GM12874 (cell line): ENCODE results near the gene TRIM44.

ENCODE experiments used
- TF ChIP-seq, protein P1 (sequence below): IDR thresholded peaks from 2 replicates; pipeline ENCODE4 v1.5.1; 2011; ENCODE audit warnings: low read depth, mild to moderate bottlenecking, control low read depth, low read length, moderate library complexity; ENCODE audit not compliant: insufficient read depth

The TRIM44 gene

DNA sequence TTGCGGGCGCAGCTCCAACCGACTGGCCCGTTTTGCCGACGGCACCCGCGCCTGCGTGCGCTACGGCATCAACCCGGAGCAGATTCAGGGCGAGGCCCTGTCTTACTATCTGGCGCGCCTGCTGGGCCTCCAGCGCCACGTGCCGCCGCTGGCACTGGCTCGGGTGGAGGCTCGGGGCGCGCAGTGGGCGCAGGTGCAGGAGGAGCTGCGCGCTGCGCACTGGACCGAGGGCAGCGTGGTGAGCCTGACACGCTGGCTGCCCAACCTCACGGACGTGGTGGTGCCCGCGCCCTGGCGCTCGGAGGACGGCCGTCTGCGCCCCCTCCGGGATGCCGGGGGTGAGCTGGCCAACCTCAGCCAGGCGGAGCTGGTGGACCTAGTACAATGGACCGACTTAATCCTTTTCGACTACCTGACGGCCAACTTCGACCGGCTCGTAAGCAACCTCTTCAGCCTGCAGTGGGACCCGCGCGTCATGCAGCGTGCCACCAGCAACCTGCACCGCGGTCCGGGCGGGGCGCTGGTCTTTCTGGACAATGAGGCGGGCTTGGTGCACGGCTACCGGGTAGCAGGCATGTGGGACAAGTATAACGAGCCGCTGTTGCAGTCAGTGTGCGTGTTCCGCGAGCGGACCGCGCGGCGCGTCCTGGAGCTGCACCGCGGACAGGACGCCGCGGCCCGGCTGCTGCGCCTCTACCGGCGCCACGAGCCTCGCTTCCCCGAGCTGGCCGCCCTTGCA is 43.3 kb upstream of the TRIM44 start:
- TF ChIP-seq, protein P1, sequence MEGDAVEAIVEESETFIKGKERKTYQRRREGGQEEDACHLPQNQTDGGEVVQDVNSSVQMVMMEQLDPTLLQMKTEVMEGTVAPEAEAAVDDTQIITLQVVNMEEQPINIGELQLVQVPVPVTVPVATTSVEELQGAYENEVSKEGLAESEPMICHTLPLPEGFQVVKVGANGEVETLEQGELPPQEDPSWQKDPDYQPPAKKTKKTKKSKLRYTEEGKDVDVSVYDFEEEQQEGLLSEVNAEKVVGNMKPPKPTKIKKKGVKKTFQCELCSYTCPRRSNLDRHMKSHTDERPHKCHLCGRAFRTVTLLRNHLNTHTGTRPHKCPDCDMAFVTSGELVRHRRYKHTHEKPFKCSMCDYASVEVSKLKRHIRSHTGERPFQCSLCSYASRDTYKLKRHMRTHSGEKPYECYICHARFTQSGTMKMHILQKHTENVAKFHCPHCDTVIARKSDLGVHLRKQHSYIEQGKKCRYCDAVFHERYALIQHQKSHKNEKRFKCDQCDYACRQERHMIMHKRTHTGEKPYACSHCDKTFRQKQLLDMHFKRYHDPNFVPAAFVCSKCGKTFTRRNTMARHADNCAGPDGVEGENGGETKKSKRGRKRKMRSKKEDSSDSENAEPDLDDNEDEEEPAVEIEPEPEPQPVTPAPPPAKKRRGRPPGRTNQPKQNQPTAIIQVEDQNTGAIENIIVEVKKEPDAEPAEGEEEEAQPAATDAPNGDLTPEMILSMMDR, result peak; percentile 21; the same call in 1 of the 2 replicates

DNA sequence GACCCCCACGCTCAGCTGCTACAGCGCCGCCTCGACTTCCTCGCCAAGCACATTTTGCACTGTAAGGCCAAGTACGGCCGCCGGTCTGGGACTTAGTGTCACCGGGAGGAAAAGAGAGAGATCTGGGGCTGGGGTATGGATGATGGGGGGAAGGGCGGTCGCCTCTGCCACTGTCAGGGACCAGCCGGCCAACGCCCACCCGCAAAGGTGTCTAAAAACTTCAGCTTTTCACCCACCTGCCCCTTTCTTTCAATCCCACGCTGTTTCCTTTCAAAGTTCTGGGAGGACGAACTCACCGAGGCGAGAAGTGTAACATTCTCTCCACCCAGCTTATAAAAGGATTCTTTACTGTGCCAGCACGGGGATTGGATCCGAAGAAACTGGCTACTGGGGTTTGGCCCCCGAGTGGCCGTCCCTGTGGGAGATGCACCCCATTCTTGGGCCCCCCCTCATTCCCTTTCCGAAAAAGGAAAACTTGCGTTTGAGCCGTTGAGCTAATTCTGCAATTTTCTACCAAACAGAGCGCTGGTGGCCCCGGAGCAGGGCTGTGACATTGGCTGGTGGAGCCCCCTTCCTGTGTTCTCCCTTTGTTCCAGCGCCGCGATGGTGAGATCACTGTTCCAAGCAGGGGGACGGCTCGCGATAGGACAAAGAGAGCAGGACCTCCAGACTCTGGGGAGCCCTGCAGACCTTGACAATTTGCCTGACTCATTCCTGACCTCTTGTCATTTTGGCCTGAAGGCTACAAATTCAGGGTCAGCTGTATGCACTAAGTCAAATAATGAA is 42.5 kb upstream of the TRIM44 start:
- TF ChIP-seq, protein P1, result no peak

DNA sequence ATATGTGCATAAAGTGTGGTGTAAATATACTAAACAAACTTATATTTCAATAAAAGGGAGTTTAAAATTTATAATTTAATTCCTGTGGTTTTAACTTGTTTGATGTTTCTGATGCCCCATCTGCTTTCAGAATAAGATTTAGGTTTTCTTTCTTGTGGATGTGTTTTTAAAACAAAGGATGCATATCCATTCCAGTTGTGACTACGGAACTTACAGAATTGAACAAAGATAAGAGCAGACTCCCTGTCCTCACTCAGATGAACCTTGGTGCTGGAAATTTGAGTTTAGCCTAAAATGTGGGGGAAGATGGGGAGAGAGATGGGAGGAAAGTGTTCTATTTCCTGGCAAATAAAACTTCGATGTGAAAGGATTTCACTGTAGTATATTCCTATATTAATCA is 41.8 kb upstream of the TRIM44 start:
- TF ChIP-seq, protein P1, result no peak

DNA sequence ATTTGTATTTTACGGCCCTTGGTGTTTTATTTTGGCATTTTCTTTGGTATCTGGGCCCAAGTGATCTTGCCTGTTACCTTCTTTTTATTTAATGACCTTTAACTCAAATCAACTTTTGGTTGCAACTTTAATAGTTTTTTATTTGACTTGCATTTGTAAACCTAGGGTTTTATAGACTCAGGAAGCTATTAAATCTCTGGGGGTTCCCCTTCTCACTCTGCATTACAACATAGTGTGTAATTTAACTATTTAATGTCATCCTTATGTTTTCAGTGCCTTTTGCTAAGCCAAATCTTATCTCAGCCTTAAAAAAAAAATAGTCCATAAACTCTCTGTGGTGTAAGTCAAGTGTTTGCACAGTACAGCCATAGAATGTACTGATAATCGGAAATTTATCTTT is 41.0 kb upstream of the TRIM44 start:
- TF ChIP-seq, protein P1, result no peak

DNA sequence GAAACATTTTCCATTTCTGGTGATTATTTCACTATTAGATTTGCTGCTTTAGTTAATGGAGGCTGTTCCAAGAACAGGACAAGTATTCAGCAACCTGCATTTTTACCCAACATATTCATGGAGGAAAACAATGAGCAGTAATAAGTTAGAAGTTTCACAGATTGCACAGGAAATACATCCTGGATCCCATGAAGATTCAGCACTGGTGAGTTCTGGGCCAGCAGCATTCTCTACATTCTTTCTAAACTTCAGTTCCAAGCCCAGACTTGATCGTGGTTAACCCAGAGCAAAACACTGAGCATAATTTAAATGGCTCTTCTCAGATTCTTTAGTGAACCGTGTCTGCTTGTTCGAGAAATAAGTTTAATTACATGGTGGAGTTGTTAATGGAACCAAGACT is 40.5 kb upstream of the TRIM44 start:
- TF ChIP-seq, protein P1, result no peak

DNA sequence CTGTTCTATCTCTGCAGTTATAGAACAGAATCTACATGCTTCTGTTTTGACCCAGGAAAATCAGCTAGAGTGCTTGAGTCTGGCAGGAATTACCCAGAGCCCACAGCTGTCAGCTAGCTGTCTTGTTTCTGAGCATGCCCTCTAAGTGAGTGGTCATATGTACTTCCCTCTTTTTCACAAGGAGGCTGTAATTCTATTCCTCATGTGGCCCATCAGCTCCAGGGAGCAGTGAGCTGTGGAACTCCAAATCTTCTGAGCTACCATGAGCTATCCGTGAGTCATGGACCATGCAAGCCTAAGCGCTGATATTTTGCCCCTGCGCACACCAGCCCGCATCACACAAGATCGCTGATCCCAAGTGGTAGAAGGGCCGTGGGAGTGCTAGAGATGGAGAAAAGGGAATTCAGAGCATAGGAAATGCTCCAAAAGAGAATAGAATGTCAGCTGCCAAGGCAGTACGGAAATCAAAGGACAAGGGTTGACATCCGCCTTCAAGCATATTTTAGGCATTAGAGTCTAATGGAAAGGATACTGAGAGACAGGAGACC is 38.9 kb upstream of the TRIM44 start:
- TF ChIP-seq, protein P1, result no peak

DNA sequence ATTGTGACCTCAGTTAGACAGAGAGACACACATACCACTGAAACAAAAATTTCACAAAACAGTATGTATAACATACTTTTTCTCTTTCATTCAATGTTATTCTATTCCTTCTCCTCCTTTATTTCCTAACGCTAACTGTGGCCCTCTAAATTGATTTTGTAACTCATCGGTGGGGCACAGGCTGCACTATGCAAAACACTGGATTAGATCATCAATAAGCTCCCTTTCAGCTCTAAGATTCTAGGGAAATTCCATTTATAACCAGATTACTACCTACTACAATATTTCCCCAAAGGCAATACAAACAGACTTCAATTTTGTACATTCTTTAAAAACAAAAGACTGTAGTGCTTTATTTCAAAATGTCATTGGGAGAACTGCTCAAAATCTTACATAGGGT is 38.3 kb upstream of the TRIM44 start:
- TF ChIP-seq, protein P1, result no peak
